ENCODE results near the gene VPS37D. TPM values are rescaled to one million over a fixed set of nuclear protein-coding genes. Genes with fewer than 3 reads are reported as not detected.

Gene VPS37D
- polyA plus RNA-seq, 1 experiment: 1.8 TPM

- Histone ChIP-seq H3K9me3 (ENCODE audit: control insufficient read depth, insufficient read depth, low read length) (no peaks in the 10 kb centered on the region), H3K4me3 (ENCODE audit: low read depth, low read length) (no peak overlapping the region), H3K27ac (ENCODE audit: low read depth, low read length) (no peak overlapping the region), H3K27me3 (ENCODE audit: control insufficient read depth, insufficient read depth, low read length) (peaks cover 48% of the 10 kb centered on the region)
- TF ChIP-seq CTCF (IDR thresholded peaks at IDR 0.05; ENCODE audit: low read depth, low read length): no peak
- ChIA-PET POLR2A (no interaction called here), CTCF (no interaction called here)
- no peak for DNase-seq (ENCODE audit: low read depth, low spot score)
Measured at GRCh38 chr7:73622909-73623797, 44.5 kb upstream of the VPS37D start.

GRCh38 chr7:73623798-73624668 is 43.6 kb upstream of the VPS37D start, which contains the start of gene MLXIPL:
Gene MLXIPL, minus strand, starts transcription at chr7:73624522. Its CDS starts 30 bp downstream, at chr7:73624492.
- DNase-seq (ENCODE audit: low read depth, low spot score): no peak
- H3K27me3 ChIP-seq (ENCODE audit: control insufficient read depth, insufficient read depth, low read length): peaks cover 54% of the 10 kb centered on the region
- H3K4me3 ChIP-seq (ENCODE audit: low read depth, low read length): peak within 1 kb of the TSS; percentile 29; the same call in 1 of the 2 replicates
- CTCF ChIA-PET: no interaction called here
- H3K9me3 ChIP-seq (ENCODE audit: control insufficient read depth, insufficient read depth, low read length): no peaks in the 10 kb centered on the region
- POLR2A ChIA-PET: no interaction called here
- no peak within 1 kb of the TSS for H3K27ac ChIP-seq (ENCODE audit: low read depth, low read length)
- TF ChIP-seq CTCF (IDR thresholded peaks at IDR 0.05; ENCODE audit: low read depth, low read length): no peak

GRCh38 chr7:73624669-73625001 is 43.0 kb upstream of the VPS37D start:
- no peak for DNase-seq (ENCODE audit: low read depth, low spot score)
- H3K27me3 ChIP-seq (ENCODE audit: control insufficient read depth, insufficient read depth, low read length): peaks cover 54% of the 10 kb centered on the region
- no peak for TF ChIP-seq CTCF (IDR thresholded peaks at IDR 0.05; ENCODE audit: low read depth, low read length)
- no peak overlapping the region for H3K27ac ChIP-seq (ENCODE audit: low read depth, low read length)
- ChIA-PET POLR2A (no interaction called here), CTCF (no interaction called here)
- no peak overlapping the region for H3K4me3 ChIP-seq (ENCODE audit: low read depth, low read length)
- H3K9me3 ChIP-seq (ENCODE audit: control insufficient read depth, insufficient read depth, low read length): no peaks in the 10 kb centered on the region

GRCh38 chr7:73625276-73625675 is 42.4 kb upstream of the VPS37D start:
- Histone ChIP-seq H3K9me3 (ENCODE audit: control insufficient read depth, insufficient read depth, low read length) (no peaks in the 10 kb centered on the region), H3K27ac (ENCODE audit: low read depth, low read length) (no peak overlapping the region), H3K27me3 (ENCODE audit: control insufficient read depth, insufficient read depth, low read length) (peaks cover 54% of the 10 kb centered on the region), H3K4me3 (ENCODE audit: low read depth, low read length) (no peak overlapping the region)
- POLR2A ChIA-PET: no interaction called here
- DNase-seq (ENCODE audit: low read depth, low spot score): no peak
- TF ChIP-seq CTCF (IDR thresholded peaks at IDR 0.05; ENCODE audit: low read depth, low read length): no peak
- CTCF ChIA-PET: interaction anchor here (0.8 kb wide), 1 partner anchor 112 kb away, joined by 3 read pairs; no protein-coding TSS in a partner anchor
